Gastroesophageal sphincter (tissue), 3 donors: ENCODE measurements around the gene TP73.

Experiments used
- EP300 ChIP-seq: sonication (generic); formaldehyde crosslinking; IDR thresholded peaks from one replicate; pipeline ENCODE4 v1.6.1; 2017; ENCODE audit warnings: antibody characterized with exemption, mild to moderate bottlenecking
- POLR2A ChIP-seq, 2 donors: fragments of 450-650 bp; IDR thresholded peaks; one replicate each; pipeline ENCODE4 v1.6.1; 2017; ENCODE audit warnings: antibody characterized with exemption in 2 of 2, mild to moderate bottlenecking in 2 of 2, moderate library complexity in 1 of 2
- TF ChIP-seq, protein P1 (sequence below), 4 experiments: fragments of 200-600 bp in 2 of 4; fragments of 450-650 bp in 2 of 4; sonication (generic) in 1 of 4; IDR thresholded peaks; one replicate each; pipeline ENCODE4 v1.5.1; 2017 to 2019; ENCODE audit warnings: antibody characterized with exemption in 4 of 4, mild to moderate bottlenecking in 2 of 4, moderate library complexity in 2 of 4

DNA sequence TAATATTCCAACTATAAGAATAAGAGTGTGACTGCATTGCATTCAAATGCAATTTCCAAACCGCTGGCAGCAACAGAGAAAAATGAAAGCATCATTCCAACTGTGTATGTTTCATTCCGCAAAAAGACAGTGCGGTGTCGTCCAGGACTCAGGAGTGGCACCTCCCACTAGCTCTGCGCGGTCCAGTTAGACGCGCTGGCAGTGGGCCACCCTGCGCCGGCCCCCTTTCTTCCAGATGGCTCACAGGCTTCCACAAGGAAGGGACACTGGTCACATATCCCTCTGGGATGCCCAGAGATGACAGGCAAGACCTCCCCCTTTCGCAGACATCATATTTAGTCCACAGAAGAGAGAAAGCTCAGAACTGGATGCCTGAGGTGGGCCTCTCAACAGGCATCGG, 14.3 kb upstream of the TP73 start:
- TF ChIP-seq, protein P1, sequence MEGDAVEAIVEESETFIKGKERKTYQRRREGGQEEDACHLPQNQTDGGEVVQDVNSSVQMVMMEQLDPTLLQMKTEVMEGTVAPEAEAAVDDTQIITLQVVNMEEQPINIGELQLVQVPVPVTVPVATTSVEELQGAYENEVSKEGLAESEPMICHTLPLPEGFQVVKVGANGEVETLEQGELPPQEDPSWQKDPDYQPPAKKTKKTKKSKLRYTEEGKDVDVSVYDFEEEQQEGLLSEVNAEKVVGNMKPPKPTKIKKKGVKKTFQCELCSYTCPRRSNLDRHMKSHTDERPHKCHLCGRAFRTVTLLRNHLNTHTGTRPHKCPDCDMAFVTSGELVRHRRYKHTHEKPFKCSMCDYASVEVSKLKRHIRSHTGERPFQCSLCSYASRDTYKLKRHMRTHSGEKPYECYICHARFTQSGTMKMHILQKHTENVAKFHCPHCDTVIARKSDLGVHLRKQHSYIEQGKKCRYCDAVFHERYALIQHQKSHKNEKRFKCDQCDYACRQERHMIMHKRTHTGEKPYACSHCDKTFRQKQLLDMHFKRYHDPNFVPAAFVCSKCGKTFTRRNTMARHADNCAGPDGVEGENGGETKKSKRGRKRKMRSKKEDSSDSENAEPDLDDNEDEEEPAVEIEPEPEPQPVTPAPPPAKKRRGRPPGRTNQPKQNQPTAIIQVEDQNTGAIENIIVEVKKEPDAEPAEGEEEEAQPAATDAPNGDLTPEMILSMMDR (IDR thresholded peaks at IDR 0.05) = no peak
- no peak for TF ChIP-seq POLR2A (IDR thresholded peaks at IDR 0.05)
- no peak for TF ChIP-seq EP300
